SU-DHL-6 (cell line): ENCODE measurements around the gene CROCC.
A peak's percentile ranks its signal among the peaks of the same experiment; 100 is the strongest.
"Not testable (repeated sequence)": the region's sequence is repeated elsewhere in the genome, so short reads cannot be mapped to it uniquely, and the experiment has no call there.

ENCODE experiments used
- H2AFZ ChIP-seq: fragments of 200-600 bp; sonication (generic); 2 replicates; pipeline ENCODE4 v1.6.1; 2014; ENCODE audit warnings: low read depth, mild to moderate bottlenecking, moderate library complexity, mixed read lengths, antibody characterized with exemption, low read length; ENCODE audit not compliant: severe bottlenecking
- H3F3A ChIP-seq: fragments of 200-600 bp; shearing (Covaris generic); 2 replicates; pipeline ENCODE4 v1.6.0; 2016; ENCODE audit warnings: antibody characterized with exemption, mild to moderate bottlenecking; ENCODE audit not compliant: insufficient read depth
- H3K27ac ChIP-seq: fragments of 200-600 bp; sonication (generic); 2 replicates; pipeline ENCODE4 v1.5.1; 2016; ENCODE audit warnings: low read depth, mild to moderate bottlenecking, low read length, moderate library complexity, mixed read lengths
- H3K27me3 ChIP-seq: fragments of 200-600 bp; sonication (generic), shearing (Covaris generic); 2 replicates; pipeline ENCODE4 v1.6.0; 2014; ENCODE audit warnings: mild to moderate bottlenecking, low read length
- H3K36me3 ChIP-seq: fragments of 200-600 bp; sonication (generic); 2 replicates; pipeline ENCODE4 v1.6.1; 2014; ENCODE audit warnings: mild to moderate bottlenecking, low read length, mixed read lengths
- H3K4me2 ChIP-seq: fragments of 300-600, 200-600 bp; shearing (Covaris generic), sonication (generic); 2 replicates; pipeline ENCODE4 v1.6.0; 2014; ENCODE audit warnings: low read length, low read depth, mild to moderate bottlenecking; ENCODE audit not compliant: poor library complexity, severe bottlenecking
- H3K4me3 ChIP-seq: fragments of 200-600 bp; sonication (generic); 2 replicates; pipeline ENCODE4 v1.5.1; 2014; ENCODE audit warnings: antibody characterized with exemption, low read length, mild to moderate bottlenecking, mixed read lengths; ENCODE audit not compliant: insufficient read depth, poor library complexity, severe bottlenecking
- H3K79me2 ChIP-seq: fragments of 200-600 bp; sonication (generic); 2 replicates; pipeline ENCODE4 v1.6.1; 2014; ENCODE audit warnings: mild to moderate bottlenecking, low read length, moderate library complexity; ENCODE audit not compliant: insufficient read depth
- H3K9ac ChIP-seq: fragments of 200-600 bp; sonication (generic); 2 replicates; pipeline ENCODE4 v1.7.0; 2014; ENCODE audit warnings: mild to moderate bottlenecking, low read length
- H3K9me2 ChIP-seq: fragments of 200-600 bp; sonication (generic); replicated peaks from 2 replicates; pipeline ENCODE4 v1.6.1; 2014; ENCODE audit warnings: low read length; ENCODE audit not compliant: insufficient read depth
- H3K9me3 ChIP-seq: fragments of 200-600 bp; sonication (generic); 2 replicates; pipeline ENCODE4 v1.6.1; 2014; ENCODE audit warnings: low read length, mixed read lengths; ENCODE audit not compliant: insufficient read depth
- H4K20me1 ChIP-seq: fragments of 200-600 bp; sonication (generic); 2 replicates; pipeline ENCODE4 v1.6.1; 2014; ENCODE audit warnings: low read depth, mild to moderate bottlenecking, antibody characterized with exemption, low read length, moderate library complexity, mixed read lengths
- EZH2phosphoT487 ChIP-seq: fragments of 200-600 bp; sonication (generic), shearing (Covaris generic); conservative IDR thresholded peaks from 2 replicates; pipeline ENCODE4 v1.6.1; 2018; ENCODE audit warnings: mild to moderate bottlenecking, antibody characterized with exemption, low read length, moderate library complexity, mixed read lengths
- TF ChIP-seq, protein P1 (sequence below): fragments of 200-600 bp; sonication (generic); IDR thresholded peaks from one replicate; pipeline ENCODE4 v1.5.1; 2017; ENCODE audit warnings: antibody characterized with exemption, mild to moderate bottlenecking, low read length, moderate library complexity; ENCODE audit not compliant: insufficient read depth, poor library complexity, severe bottlenecking

Gene CROCC

DNA sequence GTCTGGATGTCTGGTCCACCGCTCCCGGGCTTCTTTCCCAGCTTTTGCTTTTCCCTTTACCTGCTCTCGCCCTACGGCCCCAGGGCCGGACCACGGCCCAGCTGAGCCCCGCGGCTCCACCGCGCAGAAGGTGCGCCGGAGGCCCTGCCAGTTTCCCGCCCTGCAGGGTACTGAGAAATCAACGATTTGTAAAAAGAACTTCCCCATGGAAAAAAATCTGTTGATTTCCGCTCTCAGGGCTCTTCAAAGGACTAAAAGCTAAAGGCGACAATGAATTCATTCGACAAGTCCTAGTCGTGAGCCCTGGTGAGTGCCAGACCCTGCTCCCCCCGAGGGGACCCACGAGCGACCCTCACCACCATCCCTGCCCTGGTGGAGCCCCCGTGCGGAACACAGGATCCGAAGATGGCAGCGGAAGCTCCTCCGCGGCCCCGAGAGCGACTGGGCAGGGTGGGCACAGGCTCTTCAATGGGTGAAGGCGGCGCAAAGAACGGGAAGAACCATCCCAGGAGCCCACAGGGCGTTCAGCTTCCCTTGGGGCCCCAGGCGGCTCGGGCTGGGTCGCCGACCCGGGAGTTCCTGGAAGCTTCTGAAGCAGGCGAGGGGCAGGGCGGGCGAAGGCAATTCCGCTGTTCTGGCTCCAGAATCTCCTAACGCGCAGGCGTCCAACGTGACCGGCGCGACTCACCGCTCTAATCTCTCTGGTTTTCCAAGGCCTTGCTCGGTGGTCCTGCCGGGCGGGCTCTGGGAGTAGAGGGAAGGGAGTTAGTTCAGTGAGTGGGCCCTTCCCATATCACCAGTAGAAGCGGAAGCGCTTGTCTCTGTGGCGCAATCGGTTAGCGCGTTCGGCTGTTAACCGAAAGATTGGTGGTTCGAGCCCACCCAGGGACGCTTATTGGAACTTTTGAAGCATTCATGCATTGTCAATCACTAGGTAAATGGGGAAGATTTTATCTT is 32.6 kb upstream of the CROCC start:
- Histone ChIP-seq H3K9me2 (no peaks in the 10 kb centered on the region), H3K4me2 (peak overlapping the region; percentile 25), H2AFZ (peak overlapping the region; percentile 68), H3K36me3 (no peaks in the 10 kb centered on the region), H3K27me3 (no peaks in the 10 kb centered on the region), H4K20me1 (no peaks in the 10 kb centered on the region), H3K9ac (peak overlapping the region; percentile 21; the same call in 1 of the 2 replicates), H3F3A (no peaks in the 10 kb centered on the region), H3K27ac (no peak overlapping the region), H3K79me2 (no peaks in the 10 kb centered on the region), H3K4me3 (peak overlapping the region; percentile 28), H3K9me3 (no peaks in the 10 kb centered on the region)
- no peak for TF ChIP-seq EZH2phosphoT487
- TF ChIP-seq, protein P1, sequence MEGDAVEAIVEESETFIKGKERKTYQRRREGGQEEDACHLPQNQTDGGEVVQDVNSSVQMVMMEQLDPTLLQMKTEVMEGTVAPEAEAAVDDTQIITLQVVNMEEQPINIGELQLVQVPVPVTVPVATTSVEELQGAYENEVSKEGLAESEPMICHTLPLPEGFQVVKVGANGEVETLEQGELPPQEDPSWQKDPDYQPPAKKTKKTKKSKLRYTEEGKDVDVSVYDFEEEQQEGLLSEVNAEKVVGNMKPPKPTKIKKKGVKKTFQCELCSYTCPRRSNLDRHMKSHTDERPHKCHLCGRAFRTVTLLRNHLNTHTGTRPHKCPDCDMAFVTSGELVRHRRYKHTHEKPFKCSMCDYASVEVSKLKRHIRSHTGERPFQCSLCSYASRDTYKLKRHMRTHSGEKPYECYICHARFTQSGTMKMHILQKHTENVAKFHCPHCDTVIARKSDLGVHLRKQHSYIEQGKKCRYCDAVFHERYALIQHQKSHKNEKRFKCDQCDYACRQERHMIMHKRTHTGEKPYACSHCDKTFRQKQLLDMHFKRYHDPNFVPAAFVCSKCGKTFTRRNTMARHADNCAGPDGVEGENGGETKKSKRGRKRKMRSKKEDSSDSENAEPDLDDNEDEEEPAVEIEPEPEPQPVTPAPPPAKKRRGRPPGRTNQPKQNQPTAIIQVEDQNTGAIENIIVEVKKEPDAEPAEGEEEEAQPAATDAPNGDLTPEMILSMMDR: no peak

DNA sequence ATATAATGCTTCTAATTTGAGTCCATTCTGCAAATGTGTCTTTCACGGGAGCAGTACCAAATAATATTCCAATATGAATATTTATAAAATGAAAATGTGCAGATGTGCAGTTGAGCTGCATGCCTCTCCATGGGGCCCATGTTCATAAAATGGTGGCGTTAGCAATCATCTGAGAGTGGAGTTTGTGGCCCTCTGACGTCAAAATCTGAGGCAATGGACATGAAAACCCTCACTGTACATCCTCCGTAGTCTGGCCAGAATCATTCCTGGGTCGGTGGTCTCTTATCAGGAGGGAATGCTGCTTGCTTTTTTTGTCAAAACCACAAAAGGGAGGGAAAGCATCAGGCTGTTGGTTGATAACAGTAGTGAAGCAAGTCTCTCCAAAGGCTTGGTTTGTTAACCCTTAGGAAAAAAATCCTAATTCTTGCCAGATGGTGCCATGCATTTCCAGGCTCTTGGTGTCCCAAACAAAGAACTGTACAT is 31.2 kb upstream of the CROCC start:
- not testable (repeated sequence) for H3K27ac ChIP-seq, H4K20me1 ChIP-seq, H3K36me3 ChIP-seq, H3K9me3 ChIP-seq, H3K4me3 ChIP-seq, H3K79me2 ChIP-seq, H2AFZ ChIP-seq, H3K27me3 ChIP-seq, H3K9ac ChIP-seq, H3K9me2 ChIP-seq, H3F3A ChIP-seq, H3K4me2 ChIP-seq

DNA sequence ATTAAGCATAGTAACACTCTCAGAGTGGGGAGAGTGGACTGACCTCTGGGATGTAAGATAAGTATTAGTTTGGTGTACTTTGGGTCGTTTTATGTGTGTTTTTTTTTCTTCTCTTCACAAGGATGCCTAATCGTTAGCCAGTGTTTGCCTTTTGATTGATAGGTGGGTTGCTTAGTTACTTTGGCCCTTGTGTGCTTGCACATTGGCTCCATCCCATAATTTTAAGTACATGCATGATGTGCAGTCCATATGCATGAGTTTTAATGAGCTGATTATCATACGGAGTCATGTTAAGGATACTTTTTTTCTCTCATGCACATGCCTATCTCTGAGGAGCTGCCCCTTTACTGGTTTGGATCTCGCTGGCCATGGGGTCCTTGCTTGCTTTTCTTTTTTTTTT is 30.7 kb upstream of the CROCC start:
- H2AFZ ChIP-seq, H3K79me2 ChIP-seq, H4K20me1 ChIP-seq, H3K9ac ChIP-seq, H3K9me2 ChIP-seq, H3F3A ChIP-seq, H3K27me3 ChIP-seq, H3K9me3 ChIP-seq, H3K36me3 ChIP-seq, H3K27ac ChIP-seq, H3K4me3 ChIP-seq, H3K4me2 ChIP-seq: not testable (repeated sequence)

DNA sequence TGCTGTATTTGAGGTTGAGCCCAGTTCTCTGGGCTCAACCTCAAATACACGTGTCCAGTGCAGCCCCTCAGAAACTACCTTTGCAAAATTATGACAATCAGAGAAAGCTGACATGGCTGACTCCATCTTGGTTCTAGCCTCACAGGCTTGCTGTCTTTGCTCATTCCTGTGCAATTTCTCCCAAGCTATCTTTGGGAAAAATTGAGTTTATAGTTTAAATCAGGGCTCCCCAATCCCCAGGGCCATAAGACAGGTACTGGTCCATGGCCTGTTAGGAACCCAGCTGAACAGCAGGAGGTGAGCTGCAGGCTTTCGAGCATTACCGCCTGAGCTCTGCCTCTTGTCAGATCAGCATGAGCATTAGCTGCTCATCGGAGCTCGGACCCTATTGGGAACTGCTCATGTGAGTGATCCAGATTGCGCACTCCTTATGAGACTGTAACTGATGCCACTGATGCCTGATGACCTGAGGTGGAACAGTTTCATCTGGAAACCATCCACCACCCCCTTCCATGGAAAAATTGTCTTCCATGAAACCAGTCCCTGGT is 28.7 kb upstream of the CROCC start:
- not testable (repeated sequence) for H3K27me3 ChIP-seq, H3K79me2 ChIP-seq, H3K27ac ChIP-seq, H3K4me2 ChIP-seq, H3K36me3 ChIP-seq, H4K20me1 ChIP-seq, H3K9me2 ChIP-seq, H3K4me3 ChIP-seq, H3K9me3 ChIP-seq, H3K9ac ChIP-seq, H2AFZ ChIP-seq
- peaks cover 19% of the 10 kb centered on the region for H3F3A ChIP-seq

DNA sequence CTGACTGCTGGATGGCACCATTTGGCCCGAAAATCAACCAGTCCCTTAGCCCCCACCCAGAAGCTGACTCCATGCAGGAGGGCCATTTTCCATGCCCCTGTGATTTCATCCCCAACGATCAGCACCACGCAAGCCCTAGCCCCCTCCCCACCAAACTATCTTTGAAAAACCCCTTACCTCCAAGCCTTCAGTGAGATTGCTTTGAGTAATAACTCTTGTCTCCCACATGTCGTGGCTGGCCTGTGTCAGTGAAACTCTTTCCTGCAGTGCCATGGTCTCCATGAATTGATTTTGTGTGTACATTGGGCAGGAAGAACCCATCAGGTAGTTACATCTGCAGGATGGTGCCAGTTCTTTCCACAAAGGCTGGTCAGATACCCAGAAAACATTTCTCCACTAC is 27.9 kb upstream of the CROCC start:
- H2AFZ ChIP-seq, H3K9me2 ChIP-seq, H3K9ac ChIP-seq, H3K79me2 ChIP-seq, H3K9me3 ChIP-seq, H3K36me3 ChIP-seq, H3K4me2 ChIP-seq, H4K20me1 ChIP-seq, H3K27me3 ChIP-seq, H3K4me3 ChIP-seq, H3K27ac ChIP-seq: not testable (repeated sequence)
- peaks cover 26% of the 10 kb centered on the region for H3F3A ChIP-seq

DNA sequence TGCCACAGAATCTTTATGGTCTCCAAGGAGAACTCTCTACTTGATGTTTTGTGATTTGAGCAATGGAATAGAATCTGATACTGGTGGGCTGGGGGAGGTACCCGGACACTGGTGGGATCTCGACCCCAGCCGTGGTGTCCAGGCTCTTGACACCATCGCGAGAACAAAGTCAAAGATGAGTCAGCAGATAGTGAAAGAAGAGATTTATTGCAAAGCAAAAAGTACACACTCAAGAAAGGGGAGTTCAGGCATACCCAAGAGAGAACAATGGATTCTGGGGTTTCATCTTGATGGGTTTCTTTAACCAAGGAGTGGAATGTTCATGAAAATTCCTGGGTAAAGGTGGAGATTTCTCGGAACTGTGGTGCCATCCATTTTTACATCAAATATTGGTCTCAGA is 27.4 kb upstream of the CROCC start:
- H3K27ac ChIP-seq, H2AFZ ChIP-seq, H3K9me2 ChIP-seq, H3K36me3 ChIP-seq, H4K20me1 ChIP-seq, H3K9me3 ChIP-seq, H3K4me2 ChIP-seq, H3K27me3 ChIP-seq, H3K79me2 ChIP-seq, H3K9ac ChIP-seq, H3K4me3 ChIP-seq: not testable (repeated sequence)
- H3F3A ChIP-seq: peaks cover 26% of the 10 kb centered on the region

DNA sequence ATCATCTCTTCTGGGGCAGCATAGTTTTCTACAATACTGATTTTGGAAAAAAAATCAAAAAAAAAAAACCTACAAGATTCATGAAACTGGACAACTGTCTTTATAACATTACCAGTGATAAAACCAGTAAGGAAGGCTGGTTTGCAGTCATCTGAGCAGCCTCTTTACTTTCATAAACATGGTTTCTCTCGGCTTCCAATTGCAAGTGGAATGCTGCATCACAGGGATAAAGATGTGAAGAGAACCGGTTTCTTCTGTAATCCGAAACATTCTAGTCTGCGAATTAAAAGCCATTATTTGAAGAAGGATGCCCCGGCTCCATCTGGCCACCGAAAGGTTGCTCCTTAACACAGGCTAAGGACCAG is 26.5 kb upstream of the CROCC start:
- peak overlapping the region; percentile 76 for H3K27ac ChIP-seq
- H2AFZ ChIP-seq: peak overlapping the region; percentile 88

More for the DNA sequence above, 26.5 kb upstream of the CROCC start:
- H3K9me2 ChIP-seq, H3K9me3 ChIP-seq, H3K27me3 ChIP-seq, H4K20me1 ChIP-seq, H3K79me2 ChIP-seq, H3K36me3 ChIP-seq: not testable (repeated sequence)
- Histone ChIP-seq H3K9ac (peak overlapping the region; percentile 64), H3K4me3 (peak overlapping the region; percentile 67), H3F3A (peaks cover 26% of the 10 kb centered on the region), H3K4me2 (peak overlapping the region; percentile 88)
